Ishikawa (cell line): ENCODE measurements around the gene LYSET.

Experiments
- EGR1 ChIP-seq: IDR thresholded peaks from 2 replicates; pipeline ENCODE4 v1.6.1; 2012
- FOXM1 ChIP-seq: IDR thresholded peaks from 2 replicates; pipeline ENCODE4 v1.6.1; 2012; ENCODE audit warnings: low read depth, borderline replicate concordance
- USF1 ChIP-seq: IDR thresholded peaks from 2 replicates; pipeline ENCODE4 v1.6.1; 2012
- YY1 ChIP-seq: IDR thresholded peaks from 2 replicates; pipeline ENCODE4 v1.6.1; 2012; ENCODE audit warnings: low read depth
- TF ChIP-seq, protein P1 (sequence below): IDR thresholded peaks from 2 replicates; pipeline ENCODE4 v1.6.1; 2012; ENCODE audit warnings: low read depth, mild to moderate bottlenecking

DNA sequence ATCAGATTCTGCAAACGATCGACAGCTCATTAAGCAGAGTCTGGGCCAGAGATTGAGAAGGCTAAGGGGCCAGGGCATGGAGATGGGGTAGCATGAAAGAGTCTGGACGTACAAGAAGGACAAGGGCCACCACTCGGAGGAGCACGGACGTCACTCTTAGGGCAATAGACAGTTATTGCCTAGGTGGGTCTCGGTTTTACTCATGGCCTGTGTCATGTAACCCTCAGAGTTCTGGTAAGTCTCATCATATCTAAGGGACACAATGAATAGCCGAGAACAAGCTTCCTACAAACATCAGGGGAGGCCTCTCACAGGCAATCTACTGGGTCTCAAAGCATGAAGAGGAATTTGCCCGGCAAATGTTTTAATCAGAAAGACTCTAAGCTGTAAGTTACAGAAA is 39.0 kb upstream of the LYSET start:
- TF ChIP-seq, protein P1, sequence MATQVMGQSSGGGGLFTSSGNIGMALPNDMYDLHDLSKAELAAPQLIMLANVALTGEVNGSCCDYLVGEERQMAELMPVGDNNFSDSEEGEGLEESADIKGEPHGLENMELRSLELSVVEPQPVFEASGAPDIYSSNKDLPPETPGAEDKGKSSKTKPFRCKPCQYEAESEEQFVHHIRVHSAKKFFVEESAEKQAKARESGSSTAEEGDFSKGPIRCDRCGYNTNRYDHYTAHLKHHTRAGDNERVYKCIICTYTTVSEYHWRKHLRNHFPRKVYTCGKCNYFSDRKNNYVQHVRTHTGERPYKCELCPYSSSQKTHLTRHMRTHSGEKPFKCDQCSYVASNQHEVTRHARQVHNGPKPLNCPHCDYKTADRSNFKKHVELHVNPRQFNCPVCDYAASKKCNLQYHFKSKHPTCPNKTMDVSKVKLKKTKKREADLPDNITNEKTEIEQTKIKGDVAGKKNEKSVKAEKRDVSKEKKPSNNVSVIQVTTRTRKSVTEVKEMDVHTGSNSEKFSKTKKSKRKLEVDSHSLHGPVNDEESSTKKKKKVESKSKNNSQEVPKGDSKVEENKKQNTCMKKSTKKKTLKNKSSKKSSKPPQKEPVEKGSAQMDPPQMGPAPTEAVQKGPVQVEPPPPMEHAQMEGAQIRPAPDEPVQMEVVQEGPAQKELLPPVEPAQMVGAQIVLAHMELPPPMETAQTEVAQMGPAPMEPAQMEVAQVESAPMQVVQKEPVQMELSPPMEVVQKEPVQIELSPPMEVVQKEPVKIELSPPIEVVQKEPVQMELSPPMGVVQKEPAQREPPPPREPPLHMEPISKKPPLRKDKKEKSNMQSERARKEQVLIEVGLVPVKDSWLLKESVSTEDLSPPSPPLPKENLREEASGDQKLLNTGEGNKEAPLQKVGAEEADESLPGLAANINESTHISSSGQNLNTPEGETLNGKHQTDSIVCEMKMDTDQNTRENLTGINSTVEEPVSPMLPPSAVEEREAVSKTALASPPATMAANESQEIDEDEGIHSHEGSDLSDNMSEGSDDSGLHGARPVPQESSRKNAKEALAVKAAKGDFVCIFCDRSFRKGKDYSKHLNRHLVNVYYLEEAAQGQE: no peak
- TF ChIP-seq YY1 (no peak), FOXM1 (no peak), USF1 (no peak), EGR1 (no peak)
